ENCODE results near the gene ZNF586.
"Not testable (repeated sequence)": the region's sequence is repeated elsewhere in the genome, so short reads cannot be mapped to it uniquely, and the experiment has no call there.

The ZNF586 gene

DNA sequence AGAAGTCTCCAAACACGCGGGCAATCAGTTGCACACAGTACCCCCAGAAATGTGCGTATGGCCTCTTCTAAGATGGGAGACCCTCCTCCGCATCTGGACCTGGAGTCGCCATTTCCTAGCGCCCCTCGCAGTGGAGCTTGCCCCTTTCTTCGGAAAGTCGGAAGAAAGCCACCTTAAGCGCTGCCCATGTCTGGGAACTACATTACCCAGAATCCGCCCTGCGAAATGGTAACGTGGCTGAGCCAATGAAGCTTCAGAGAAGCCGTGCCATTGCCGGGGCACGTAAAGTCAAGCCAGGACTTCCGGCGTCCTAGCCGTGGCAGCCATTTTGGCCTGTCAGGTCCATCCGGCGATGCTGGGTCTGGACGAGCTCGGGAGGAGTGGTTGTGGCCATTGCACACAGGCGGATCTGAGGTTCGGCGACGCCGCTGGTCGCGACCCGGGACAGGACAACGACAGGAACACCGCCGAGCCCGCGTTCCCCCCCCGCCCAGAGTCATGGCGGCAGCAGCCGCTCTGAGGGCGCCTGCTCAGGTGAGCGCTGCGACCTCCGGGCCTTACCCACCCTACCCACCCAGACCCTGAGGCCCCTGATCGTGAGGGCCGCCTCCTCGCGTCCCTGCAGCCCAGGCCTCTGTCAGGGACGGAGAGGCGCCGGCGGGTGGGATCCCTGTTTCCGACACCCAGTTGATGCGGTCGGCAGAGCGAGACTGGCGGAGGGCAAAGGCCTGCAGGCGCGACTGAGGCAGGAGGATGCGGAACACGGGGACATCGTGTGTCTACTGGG, at the start of gene ZNF586:
Gene ZNF586, plus strand, starts transcription at position 332 of the 787 bp plus-strand sequence. Its CDS starts 167 bp downstream, at position 499.
- no peaks in the 10 kb centered on the region for H3K4me1 ChIP-seq (ENCODE audit: insufficient read depth, low read length)
- H3K9ac ChIP-seq (ENCODE audit: low read depth, low read length), result peak within 1 kb of the TSS; percentile 49
- H3K4me3 ChIP-seq (ENCODE audit: low read length), result peak within 1 kb of the TSS; percentile 68
- H3K36me3 ChIP-seq (ENCODE audit: insufficient read depth, low read depth, low read length), result peaks cover 12% of the 10 kb centered on the region; the same call in 1 of the 2 replicates
- no peaks in the 10 kb centered on the region for H3K9me3 ChIP-seq (ENCODE audit: insufficient read depth, low read depth, low read length)
- no peaks in the 10 kb centered on the region for H3K27me3 ChIP-seq (ENCODE audit: insufficient read depth, low read length)
- no peak within 1 kb of the TSS for H3K27ac ChIP-seq (ENCODE audit: low read length)

GRCh38 chr19:57719901-57720519, 49.5 kb upstream of the ZNF586 start:
- Histone ChIP-seq H3K4me1 (ENCODE audit: insufficient read depth, low read length) (0 out of 2 replicates have a peak, but pooled peaks cover 10% of the 10 kb centered on the region), H3K9me3 (ENCODE audit: insufficient read depth, low read depth, low read length) (peaks cover 25% of the 10 kb centered on the region), H3K4me3 (ENCODE audit: low read length) (peak overlapping the region; percentile 24), H3K27me3 (ENCODE audit: insufficient read depth, low read length) (no peaks in the 10 kb centered on the region), H3K36me3 (ENCODE audit: insufficient read depth, low read depth, low read length) (peaks cover 35% of the 10 kb centered on the region), H3K27ac (ENCODE audit: low read length) (no peak overlapping the region), H3K9ac (ENCODE audit: low read depth, low read length) (no peak overlapping the region)

- Histone ChIP-seq H3K27me3 (ENCODE audit: insufficient read depth, low read length) (no peaks in the 10 kb centered on the region), H3K9ac (ENCODE audit: low read depth, low read length) (no peak overlapping the region), H3K27ac (ENCODE audit: low read length) (no peak overlapping the region), H3K4me3 (ENCODE audit: low read length) (no peak overlapping the region), H3K36me3 (ENCODE audit: insufficient read depth, low read depth, low read length) (peaks cover 35% of the 10 kb centered on the region), H3K4me1 (ENCODE audit: insufficient read depth, low read length) (0 out of 2 replicates have a peak, but pooled peaks cover 10% of the 10 kb centered on the region), H3K9me3 (ENCODE audit: insufficient read depth, low read depth, low read length) (peaks cover 25% of the 10 kb centered on the region)
These were observed 48.6 kb upstream of the ZNF586 start for GRCh38 chr19:57720878-57721277.

DNA sequence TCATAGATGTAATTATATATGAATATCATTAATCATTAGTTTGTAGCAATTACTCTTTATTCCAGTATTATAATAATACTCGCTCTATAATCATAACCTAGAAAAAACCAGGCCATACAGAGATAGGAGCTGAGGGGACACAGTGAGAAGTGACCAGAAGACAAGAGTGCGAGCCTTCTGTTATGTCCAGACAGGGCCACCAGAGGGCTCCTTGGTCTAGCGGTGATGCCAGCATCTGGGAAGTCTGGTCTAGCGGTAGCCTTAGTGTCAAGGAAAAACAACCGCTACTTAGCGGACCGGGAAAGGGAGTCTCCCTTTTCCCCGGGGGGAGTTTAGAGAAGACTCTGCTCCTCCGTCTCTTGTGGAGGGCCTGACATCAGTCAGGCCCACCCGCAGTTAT, 31.2 kb upstream of the ZNF586 start:
- H3K4me1 ChIP-seq (ENCODE audit: insufficient read depth, low read length); H3K27ac ChIP-seq (ENCODE audit: low read length); H3K36me3 ChIP-seq (ENCODE audit: insufficient read depth, low read depth, low read length); H3K27me3 ChIP-seq (ENCODE audit: insufficient read depth, low read length); H3K9ac ChIP-seq (ENCODE audit: low read depth, low read length); H3K4me3 ChIP-seq (ENCODE audit: low read length); H3K9me3 ChIP-seq (ENCODE audit: insufficient read depth, low read depth, low read length): not testable (repeated sequence)

- not testable (repeated sequence) for H3K27ac ChIP-seq (ENCODE audit: low read length); H3K9me3 ChIP-seq (ENCODE audit: insufficient read depth, low read depth, low read length)
These were observed 30.7 kb upstream of the ZNF586 start for GRCh38 chr19:57738770-57739169.

DNA sequence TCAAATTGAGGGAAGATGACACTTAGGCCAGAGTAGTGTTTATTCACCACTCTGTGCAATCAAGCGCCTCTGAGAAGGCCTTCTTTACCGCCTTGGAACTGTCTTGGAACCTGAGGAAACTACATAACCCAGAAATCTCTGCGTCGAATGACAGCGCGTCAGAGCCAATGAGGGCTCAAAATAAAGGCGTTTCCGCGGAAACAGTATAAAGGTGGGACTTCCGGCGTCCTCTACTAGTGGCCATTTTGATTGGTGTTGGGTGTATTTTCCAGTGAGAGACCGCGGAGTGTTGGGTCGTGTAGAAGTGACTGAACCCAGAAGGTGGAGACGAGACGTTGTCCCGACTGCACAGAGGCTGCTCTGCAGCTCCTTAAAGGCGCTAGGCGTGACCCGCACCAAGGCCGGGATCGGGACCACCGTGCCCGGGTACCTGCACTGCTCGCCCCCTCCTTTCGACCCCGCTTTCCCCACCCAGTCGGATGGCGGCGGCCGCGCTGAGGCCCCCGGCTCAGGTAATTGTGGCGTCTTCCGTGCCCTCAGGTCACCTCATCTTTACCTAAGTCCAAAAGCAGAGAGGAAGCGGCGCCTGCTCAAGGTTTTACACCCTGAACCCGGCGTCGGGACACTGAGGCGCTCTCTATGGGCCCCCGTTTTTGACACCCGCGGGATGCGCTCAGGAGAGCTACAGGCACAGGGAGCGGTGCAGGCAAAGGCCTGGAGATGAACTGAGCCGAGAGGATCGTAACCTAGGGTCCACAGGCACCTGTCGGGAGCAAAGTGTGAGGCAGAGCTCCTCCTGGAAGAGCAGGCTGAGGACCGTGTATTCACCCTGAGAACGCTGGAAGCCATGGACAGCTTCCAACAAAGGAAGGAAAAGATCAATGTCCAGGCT, 22.6 kb upstream of the ZNF586 start, which contains the start of gene ZNF776:
Gene ZNF776, plus strand, starts transcription at position 236 of the 892 bp plus-strand sequence. Its CDS starts 244 bp downstream, at position 480.
- Histone ChIP-seq H3K4me1 (ENCODE audit: insufficient read depth, low read length) (peaks cover 7% of the 10 kb centered on the region), H3K9me3 (ENCODE audit: insufficient read depth, low read depth, low read length) (no peaks in the 10 kb centered on the region; the same call in 1 of the 2 replicates), H3K36me3 (ENCODE audit: insufficient read depth, low read depth, low read length) (peaks cover 31% of the 10 kb centered on the region), H3K27me3 (ENCODE audit: insufficient read depth, low read length) (no peaks in the 10 kb centered on the region; the same call in 1 of the 2 replicates), H3K4me3 (ENCODE audit: low read length) (peak within 1 kb of the TSS; percentile 98), H3K27ac (ENCODE audit: low read length) (peak within 1 kb of the TSS; percentile 12), H3K9ac (ENCODE audit: low read depth, low read length) (peak within 1 kb of the TSS; percentile 85)

More at GRCh38 chr19:57738770-57739169, 30.7 kb upstream of the ZNF586 start:
- not testable (repeated sequence) for H3K4me1 ChIP-seq (ENCODE audit: insufficient read depth, low read length); H3K9ac ChIP-seq (ENCODE audit: low read depth, low read length); H3K36me3 ChIP-seq (ENCODE audit: insufficient read depth, low read depth, low read length); H3K27me3 ChIP-seq (ENCODE audit: insufficient read depth, low read length); H3K4me3 ChIP-seq (ENCODE audit: low read length)

GRCh38 chr19:57747472-57747807, 22.0 kb upstream of the ZNF586 start:
- peak overlapping the region; percentile 98 for H3K4me3 ChIP-seq (ENCODE audit: low read length)
- no peaks in the 10 kb centered on the region; the same call in 1 of the 2 replicates for H3K27me3 ChIP-seq (ENCODE audit: insufficient read depth, low read length)
- H3K9ac ChIP-seq (ENCODE audit: low read depth, low read length), result peak overlapping the region; percentile 85
- H3K9me3 ChIP-seq (ENCODE audit: insufficient read depth, low read depth, low read length), result no peaks in the 10 kb centered on the region; the same call in 1 of the 2 replicates
- peaks cover 36% of the 10 kb centered on the region for H3K36me3 ChIP-seq (ENCODE audit: insufficient read depth, low read depth, low read length)
- H3K4me1 ChIP-seq (ENCODE audit: insufficient read depth, low read length), result peaks cover 7% of the 10 kb centered on the region
- H3K27ac ChIP-seq (ENCODE audit: low read length), result no peak overlapping the region

GRCh38 chr19:57748029-57748428, 21.4 kb upstream of the ZNF586 start:
- H3K4me1 ChIP-seq (ENCODE audit: insufficient read depth, low read length), result peaks cover 7% of the 10 kb centered on the region
- H3K27ac ChIP-seq (ENCODE audit: low read length), result no peak overlapping the region
- peaks cover 42% of the 10 kb centered on the region for H3K36me3 ChIP-seq (ENCODE audit: insufficient read depth, low read depth, low read length)
- H3K27me3 ChIP-seq (ENCODE audit: insufficient read depth, low read length), result no peaks in the 10 kb centered on the region
- H3K9ac ChIP-seq (ENCODE audit: low read depth, low read length), result peak overlapping the region; percentile 85; the same call in 1 of the 2 replicates
- H3K4me3 ChIP-seq (ENCODE audit: low read length), result peak overlapping the region; percentile 98
- no peaks in the 10 kb centered on the region; the same call in 1 of the 2 replicates for H3K9me3 ChIP-seq (ENCODE audit: insufficient read depth, low read depth, low read length)

- peaks cover 90% of the 10 kb centered on the region for H3K36me3 ChIP-seq (ENCODE audit: insufficient read depth, low read depth, low read length)
- H3K9ac ChIP-seq (ENCODE audit: low read depth, low read length), result no peak overlapping the region
- H3K4me3 ChIP-seq (ENCODE audit: low read length), result no peak overlapping the region
- H3K9me3 ChIP-seq (ENCODE audit: insufficient read depth, low read depth, low read length), result no peaks in the 10 kb centered on the region; the same call in 1 of the 2 replicates
- no peak overlapping the region for H3K27ac ChIP-seq (ENCODE audit: low read length)
- no peaks in the 10 kb centered on the region for H3K27me3 ChIP-seq (ENCODE audit: insufficient read depth, low read length)
- H3K4me1 ChIP-seq (ENCODE audit: insufficient read depth, low read length), result no peaks in the 10 kb centered on the region
These were observed 15.3 kb upstream of the ZNF586 start for GRCh38 chr19:57754091-57754673.

DNA sequence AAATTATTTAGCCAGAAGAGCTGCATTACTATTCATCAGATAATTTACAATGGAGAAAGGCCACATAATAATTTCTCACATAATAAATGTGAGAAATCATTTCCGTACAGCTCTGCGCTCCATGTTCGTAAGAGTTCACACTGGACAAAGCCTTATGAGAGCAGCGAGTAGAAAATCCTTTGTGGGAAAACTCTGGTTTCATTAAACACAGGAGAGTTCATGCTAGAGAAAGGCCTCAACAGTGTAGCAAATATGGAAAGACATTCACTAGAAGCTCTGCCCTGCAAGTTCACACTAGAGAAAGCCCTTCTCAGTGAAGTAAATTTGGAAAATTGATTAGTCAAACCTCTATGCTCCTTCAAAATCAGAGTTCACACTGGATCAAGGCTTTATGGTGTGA, 14.4 kb upstream of the ZNF586 start:
- peaks cover 88% of the 10 kb centered on the region for H3K36me3 ChIP-seq (ENCODE audit: insufficient read depth, low read depth, low read length)
- no peak overlapping the region for H3K4me3 ChIP-seq (ENCODE audit: low read length)
- no peaks in the 10 kb centered on the region; the same call in 1 of the 2 replicates for H3K9me3 ChIP-seq (ENCODE audit: insufficient read depth, low read depth, low read length)
- H3K27me3 ChIP-seq (ENCODE audit: insufficient read depth, low read length), result no peaks in the 10 kb centered on the region
- H3K4me1 ChIP-seq (ENCODE audit: insufficient read depth, low read length), result no peaks in the 10 kb centered on the region
- no peak overlapping the region for H3K27ac ChIP-seq (ENCODE audit: low read length)
- H3K9ac ChIP-seq (ENCODE audit: low read depth, low read length), result no peak overlapping the region

GRCh38 chr19:57757941-57758340, 11.5 kb upstream of the ZNF586 start:
- Histone ChIP-seq H3K4me3 (ENCODE audit: low read length) (no peak overlapping the region), H3K36me3 (ENCODE audit: insufficient read depth, low read depth, low read length) (peaks cover 75% of the 10 kb centered on the region), H3K9me3 (ENCODE audit: insufficient read depth, low read depth, low read length) (no peaks in the 10 kb centered on the region; the same call in 1 of the 2 replicates), H3K9ac (ENCODE audit: low read depth, low read length) (no peak overlapping the region), H3K27ac (ENCODE audit: low read length) (no peak overlapping the region), H3K4me1 (ENCODE audit: insufficient read depth, low read length) (no peaks in the 10 kb centered on the region), H3K27me3 (ENCODE audit: insufficient read depth, low read length) (no peaks in the 10 kb centered on the region)

Data from iPS-20b (cell line).